ENCODE measurements around the gene LBP.

Gene LBP

DNA sequence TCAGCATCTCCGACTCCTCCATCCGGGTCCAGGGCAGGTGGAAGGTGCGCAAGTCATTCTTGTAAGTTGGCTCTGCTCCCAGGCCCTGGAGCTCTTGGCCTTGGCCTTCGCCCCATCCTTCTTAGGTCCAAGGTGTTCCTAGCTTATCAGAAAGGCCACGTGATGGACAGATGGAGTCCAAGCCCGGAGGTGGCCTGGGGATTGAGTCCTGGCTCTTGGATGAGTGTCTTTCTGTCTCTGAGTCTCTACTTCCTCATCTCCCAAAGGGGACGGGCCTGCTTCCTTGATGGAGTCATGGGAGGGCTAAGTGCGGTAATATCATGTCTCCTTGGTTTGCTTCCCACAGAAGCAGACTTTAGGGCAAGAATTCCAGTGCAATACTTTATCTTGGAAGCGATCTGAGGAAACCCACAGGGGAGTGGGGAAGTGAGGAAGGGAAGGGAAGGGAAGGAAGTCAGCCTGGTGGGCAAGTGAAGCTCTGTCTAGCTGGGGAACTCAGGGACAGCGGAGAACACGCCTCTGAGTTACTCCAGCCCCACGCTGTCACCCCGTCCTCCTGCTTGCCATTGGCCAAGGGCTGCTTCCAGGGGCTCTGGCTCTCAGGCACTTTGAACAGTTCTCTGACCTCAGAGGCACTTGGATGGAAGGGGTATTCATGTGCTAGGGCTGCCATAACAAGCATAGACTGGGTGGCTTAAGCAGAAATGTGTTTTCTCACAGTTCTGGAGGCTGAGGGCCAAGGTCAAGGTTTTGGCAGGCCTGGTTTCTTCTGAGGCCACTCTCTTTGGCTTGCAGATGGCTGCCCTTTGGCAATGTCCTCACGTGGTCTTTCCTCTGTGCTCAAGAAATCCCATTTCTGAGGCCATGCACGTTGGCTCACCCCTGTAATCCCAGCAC lies 4.8 kb downstream of the LBP start:
- no peak overlapping the region for H2BK120ac ChIP-seq (ENCODE audit: low read depth, low read length)
- no peak overlapping the region for H3K23ac ChIP-seq (ENCODE audit: low read depth, low read length, poor library complexity)
- WGBS, 2 donors (ENCODE audit: extremely low coverage in 2 of 2, insufficient read length in 2 of 2, insufficient replicate concordance in 1 of 2), result no CpG with 5 or more reads among the region's 15 CpGs
- peaks cover 0 to 21% (median 0%) of the 10 kb centered on the region in 3 experiments for H3K27me3 ChIP-seq (ENCODE audit: control insufficient read depth in 3 of 3, insufficient read depth in 3 of 3, low read depth in 1 of 3, low read length in 3 of 3)
- no peaks in the 10 kb centered on the region for H3K79me1 ChIP-seq (ENCODE audit: low read depth, low read length)
- no peaks in the 10 kb centered on the region for H3K36me3 ChIP-seq (replicated peaks in 1 of 2; ENCODE audit: control insufficient read depth in 2 of 2, insufficient read depth in 2 of 2, low read length in 2 of 2)
- H2BK5ac ChIP-seq (ENCODE audit: low read length), result no peak overlapping the region
- no peak overlapping the region for H3K4me2 ChIP-seq (ENCODE audit: insufficient read depth, low read length, poor library complexity, severe bottlenecking)
- H2BK12ac ChIP-seq (ENCODE audit: low read length), result no peak overlapping the region
- H3K14ac ChIP-seq (ENCODE audit: low read length), result no peak overlapping the region
- no peak overlapping the region for H3K4ac ChIP-seq (ENCODE audit: low read length)
- H3K4me3 ChIP-seq (ENCODE audit: low read length in 2 of 2), result no peak overlapping the region
- no peak overlapping the region for H3K27ac ChIP-seq (replicated peaks; ENCODE audit: low read length)
- H3K9me3 ChIP-seq (replicated peaks in 1 of 2; ENCODE audit: control insufficient read depth in 2 of 2, insufficient read depth in 1 of 2, low read depth in 1 of 2, low read length in 2 of 2), result no peaks in the 10 kb centered on the region
- H3K9ac ChIP-seq (ENCODE audit: low read depth, low read length, poor library complexity), result no peak overlapping the region
- no peak overlapping the region for H3K18ac ChIP-seq (ENCODE audit: low read length)
- no peak overlapping the region for H2BK15ac ChIP-seq (ENCODE audit: low read length)
- H2AFZ ChIP-seq (ENCODE audit: low read length), result no peak overlapping the region
- no peak for DNase-seq (ENCODE audit: low spot score)
- no peak overlapping the region for H4K8ac ChIP-seq (ENCODE audit: low read depth, low read length)
- no peaks in the 10 kb centered on the region for H3K4me1 ChIP-seq (ENCODE audit: control insufficient read depth in 2 of 2, insufficient read depth in 1 of 2, low read depth in 1 of 2, low read length in 2 of 2)
- H2AK5ac ChIP-seq (ENCODE audit: low read depth, low read length), result no peak overlapping the region
- no peak overlapping the region for H4K91ac ChIP-seq (ENCODE audit: low read depth, low read length, poor library complexity)

DNA sequence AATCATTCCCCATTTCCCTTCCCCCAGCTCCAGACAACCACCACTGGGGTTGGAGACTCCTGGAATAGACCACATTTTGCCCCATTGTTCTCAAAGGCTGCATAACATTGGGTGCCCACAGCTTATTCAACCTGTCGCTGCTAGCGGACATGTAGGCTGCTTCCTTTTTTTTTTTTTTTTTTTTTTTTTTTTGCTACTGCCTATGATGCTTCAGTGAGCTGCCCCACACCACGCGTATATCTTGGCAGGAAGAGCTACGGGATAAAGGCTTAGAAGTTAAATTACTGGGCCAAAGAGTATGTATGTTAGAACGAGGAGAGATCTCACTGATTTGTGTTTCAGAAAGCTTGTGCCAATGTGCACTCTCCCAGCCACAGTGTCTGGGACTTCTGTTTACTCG lies 7.0 kb downstream of the LBP start:
- DNase-seq (ENCODE audit: low spot score), result no peak
- WGBS, 2 donors (ENCODE audit: extremely low coverage in 2 of 2, insufficient read length in 2 of 2, insufficient replicate concordance in 1 of 2), result no CpG with 5 or more reads among the region's 7 CpGs

DNA sequence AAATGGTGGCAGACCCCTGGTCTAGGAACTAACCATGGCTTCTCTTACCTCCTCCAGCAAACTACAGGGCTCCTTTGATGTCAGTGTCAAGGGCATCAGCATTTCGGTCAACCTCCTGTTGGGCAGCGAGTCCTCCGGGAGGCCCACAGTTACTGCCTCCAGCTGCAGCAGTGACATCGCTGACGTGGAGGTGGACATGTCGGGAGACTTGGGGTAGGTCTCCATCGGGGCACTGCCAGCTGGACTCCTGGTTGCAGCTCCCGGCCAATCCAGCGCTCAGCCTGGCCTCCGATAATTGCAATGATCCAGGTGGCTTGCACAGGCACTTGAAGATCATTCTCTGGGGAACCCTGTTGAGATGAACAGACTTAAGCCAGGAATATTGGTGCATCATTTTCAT lies 7.9 kb downstream of the LBP start:
- Histone ChIP-seq H3K9me3 (replicated peaks in 1 of 2; ENCODE audit: control insufficient read depth in 2 of 2, insufficient read depth in 1 of 2, low read depth in 1 of 2, low read length in 2 of 2) (no peaks in the 10 kb centered on the region), H3K18ac (ENCODE audit: low read length) (no peak overlapping the region), H3K27ac (replicated peaks; ENCODE audit: low read length) (no peak overlapping the region), H2AFZ (ENCODE audit: low read length) (no peak overlapping the region), H2AK5ac (ENCODE audit: low read depth, low read length) (no peak overlapping the region), H3K4me1 (ENCODE audit: control insufficient read depth in 2 of 2, insufficient read depth in 1 of 2, low read depth in 1 of 2, low read length in 2 of 2) (no peaks in the 10 kb centered on the region), H2BK5ac (ENCODE audit: low read length) (no peak overlapping the region), H3K4me3 (ENCODE audit: low read length in 2 of 2) (no peak overlapping the region), H3K4me2 (ENCODE audit: insufficient read depth, low read length, poor library complexity, severe bottlenecking) (no peak overlapping the region), H3K36me3 (replicated peaks in 1 of 2; ENCODE audit: control insufficient read depth in 2 of 2, insufficient read depth in 2 of 2, low read length in 2 of 2) (no peaks in the 10 kb centered on the region), H3K79me1 (ENCODE audit: low read depth, low read length) (no peaks in the 10 kb centered on the region), H2BK12ac (ENCODE audit: low read length) (peak overlapping the region; percentile 69), H4K91ac (ENCODE audit: low read depth, low read length, poor library complexity) (no peak overlapping the region), H3K9ac (ENCODE audit: low read depth, low read length, poor library complexity) (no peak overlapping the region), H2BK15ac (ENCODE audit: low read length) (peak overlapping the region; percentile 70), H3K4ac (ENCODE audit: low read length) (no peak overlapping the region), H4K8ac (ENCODE audit: low read depth, low read length) (no peak overlapping the region), H3K14ac (ENCODE audit: low read length) (no peak overlapping the region), H3K23ac (ENCODE audit: low read depth, low read length, poor library complexity) (peak overlapping the region; percentile 57), H3K27me3 (ENCODE audit: control insufficient read depth in 3 of 3, insufficient read depth in 3 of 3, low read depth in 1 of 3, low read length in 3 of 3) (peaks cover 0 to 7% (median 0%) of the 10 kb centered on the region in 3 experiments), H2BK120ac (ENCODE audit: low read depth, low read length) (no peak overlapping the region)
- no peak for DNase-seq (ENCODE audit: low spot score)
- no CpG with 5 or more reads among the region's 10 CpGs for WGBS, 2 donors (ENCODE audit: extremely low coverage in 2 of 2, insufficient read length in 2 of 2, insufficient replicate concordance in 1 of 2)

More for the DNA sequence above, 7.0 kb downstream of the LBP start:
- no peak overlapping the region for H3K9ac ChIP-seq (ENCODE audit: low read depth, low read length, poor library complexity)
- no peak overlapping the region for H2BK120ac ChIP-seq (ENCODE audit: low read depth, low read length)
- no peak overlapping the region for H3K4ac ChIP-seq (ENCODE audit: low read length)
- H3K27ac ChIP-seq (replicated peaks; ENCODE audit: low read length), result no peak overlapping the region
- H3K27me3 ChIP-seq (ENCODE audit: control insufficient read depth in 3 of 3, insufficient read depth in 3 of 3, low read depth in 1 of 3, low read length in 3 of 3), result peaks cover 0 to 7% (median 0%) of the 10 kb centered on the region in 3 experiments
- no peaks in the 10 kb centered on the region for H3K4me1 ChIP-seq (ENCODE audit: control insufficient read depth in 2 of 2, insufficient read depth in 1 of 2, low read depth in 1 of 2, low read length in 2 of 2)
- no peak overlapping the region for H2BK5ac ChIP-seq (ENCODE audit: low read length)
- no peak overlapping the region for H3K4me2 ChIP-seq (ENCODE audit: insufficient read depth, low read length, poor library complexity, severe bottlenecking)
- no peak overlapping the region for H4K91ac ChIP-seq (ENCODE audit: low read depth, low read length, poor library complexity)
- H3K23ac ChIP-seq (ENCODE audit: low read depth, low read length, poor library complexity), result no peak overlapping the region
- no peaks in the 10 kb centered on the region for H3K36me3 ChIP-seq (replicated peaks in 1 of 2; ENCODE audit: control insufficient read depth in 2 of 2, insufficient read depth in 2 of 2, low read length in 2 of 2)
- no peak overlapping the region for H2AK5ac ChIP-seq (ENCODE audit: low read depth, low read length)
- H2AFZ ChIP-seq (ENCODE audit: low read length), result no peak overlapping the region
- no peaks in the 10 kb centered on the region for H3K9me3 ChIP-seq (replicated peaks in 1 of 2; ENCODE audit: control insufficient read depth in 2 of 2, insufficient read depth in 1 of 2, low read depth in 1 of 2, low read length in 2 of 2)
- no peak overlapping the region for H2BK15ac ChIP-seq (ENCODE audit: low read length)
- no peak overlapping the region for H3K18ac ChIP-seq (ENCODE audit: low read length)
- H3K4me3 ChIP-seq (ENCODE audit: low read length in 2 of 2), result no peak overlapping the region
- H2BK12ac ChIP-seq (ENCODE audit: low read length), result no peak overlapping the region
- no peak overlapping the region for H4K8ac ChIP-seq (ENCODE audit: low read depth, low read length)
- H3K14ac ChIP-seq (ENCODE audit: low read length), result no peak overlapping the region
- H3K79me1 ChIP-seq (ENCODE audit: low read depth, low read length), result no peaks in the 10 kb centered on the region

DNA sequence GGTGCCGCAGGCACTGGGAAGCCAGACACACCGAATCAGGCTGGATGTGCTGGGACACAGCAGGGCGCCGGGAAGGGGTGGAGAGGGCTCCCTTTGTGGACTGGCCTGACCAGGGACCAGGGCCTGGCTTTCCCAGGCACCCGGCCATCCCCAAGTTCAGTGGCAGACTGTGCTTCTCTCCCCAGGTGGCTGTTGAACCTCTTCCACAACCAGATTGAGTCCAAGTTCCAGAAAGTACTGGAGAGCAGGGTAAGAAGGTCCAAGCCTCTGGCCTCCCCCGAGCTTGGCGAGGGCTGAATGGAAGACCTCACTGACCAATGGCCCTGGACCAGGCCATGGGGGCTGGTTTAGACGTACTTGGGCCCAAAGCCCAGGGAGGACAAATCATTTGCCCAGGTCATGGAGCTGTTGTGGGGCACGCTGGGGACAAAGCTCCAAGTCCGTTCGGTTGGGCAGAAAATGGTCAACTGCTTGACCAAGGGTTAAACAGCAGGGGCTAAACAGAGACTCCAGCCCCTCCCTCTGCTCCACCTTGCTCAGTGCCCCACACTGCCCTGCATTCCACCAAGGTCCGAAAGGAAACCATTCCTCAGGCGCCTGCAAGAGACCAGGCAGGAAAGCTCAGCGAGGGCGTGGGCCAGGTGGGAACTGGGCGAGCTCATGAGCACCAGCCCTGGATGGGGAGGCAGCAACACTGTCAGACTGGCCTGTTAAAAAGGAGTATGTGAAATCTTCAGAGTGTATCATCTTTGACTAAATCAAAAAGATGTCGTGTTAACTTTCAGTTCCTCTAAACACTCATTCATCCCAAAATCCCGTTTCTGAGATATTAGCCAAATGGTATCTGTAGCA lies 9.1 kb downstream of the LBP start:
- Histone ChIP-seq H4K8ac (ENCODE audit: low read depth, low read length) (no peak overlapping the region), H3K9me3 (replicated peaks in 1 of 2; ENCODE audit: control insufficient read depth in 2 of 2, insufficient read depth in 1 of 2, low read depth in 1 of 2, low read length in 2 of 2) (no peaks in the 10 kb centered on the region), H2BK5ac (ENCODE audit: low read length) (no peak overlapping the region), H2BK120ac (ENCODE audit: low read depth, low read length) (no peak overlapping the region), H3K27me3 (ENCODE audit: control insufficient read depth in 3 of 3, insufficient read depth in 3 of 3, low read depth in 1 of 3, low read length in 3 of 3) (peaks cover 0 to 7% (median 0%) of the 10 kb centered on the region in 3 experiments), H3K4me2 (ENCODE audit: insufficient read depth, low read length, poor library complexity, severe bottlenecking) (no peak overlapping the region), H3K36me3 (replicated peaks in 1 of 2; ENCODE audit: control insufficient read depth in 2 of 2, insufficient read depth in 2 of 2, low read length in 2 of 2) (no peaks in the 10 kb centered on the region), H2BK15ac (ENCODE audit: low read length) (no peak overlapping the region), H3K4me3 (ENCODE audit: low read length in 2 of 2) (no peak overlapping the region), H2AFZ (ENCODE audit: low read length) (no peak overlapping the region), H2BK12ac (ENCODE audit: low read length) (peak overlapping the region; percentile 60), H3K27ac (replicated peaks; ENCODE audit: low read length) (no peak overlapping the region), H3K79me1 (ENCODE audit: low read depth, low read length) (no peaks in the 10 kb centered on the region), H3K9ac (ENCODE audit: low read depth, low read length, poor library complexity) (no peak overlapping the region), H3K14ac (ENCODE audit: low read length) (peak overlapping the region; percentile 42), H4K91ac (ENCODE audit: low read depth, low read length, poor library complexity) (no peak overlapping the region), H3K4me1 (ENCODE audit: control insufficient read depth in 2 of 2, insufficient read depth in 1 of 2, low read depth in 1 of 2, low read length in 2 of 2) (no peaks in the 10 kb centered on the region), H3K18ac (ENCODE audit: low read length) (peak overlapping the region; percentile 72), H2AK5ac (ENCODE audit: low read depth, low read length) (peak overlapping the region; percentile 64), H3K23ac (ENCODE audit: low read depth, low read length, poor library complexity) (no peak overlapping the region), H3K4ac (ENCODE audit: low read length) (no peak overlapping the region)
- no CpG with 5 or more reads among the region's 18 CpGs for WGBS, 2 donors (ENCODE audit: extremely low coverage in 2 of 2, insufficient read length in 2 of 2, insufficient replicate concordance in 1 of 2)
- no peak for DNase-seq (ENCODE audit: low spot score)
